ENCODE results near the gene NACC2. TPM values are rescaled to one million over a fixed set of nuclear protein-coding genes. Genes with fewer than 3 reads are reported as not detected.

NACC2 gene
- total RNA-seq, 2 experiments from 2014 or later = 6.0 to 6.2 TPM

GRCh38 chr9:136137321-136138265, 42.5 kb upstream of the NACC2 start:
- Mint-ChIP-seq H3K27ac (no peak overlapping the region), H3K4me1 (ENCODE audit: low read depth) (no peaks in the 10 kb centered on the region), H3K36me3 (ENCODE audit: low read depth) (no peaks in the 10 kb centered on the region), H3K27me3 (peaks cover 20% of the 10 kb centered on the region), H3K9me3 (no peaks in the 10 kb centered on the region), H3K4me3 (no peak overlapping the region)
- no peak for TF ChIP-seq CTCF (IDR thresholded peaks at IDR 0.05)
- intact Hi-C loops (cut with micrococcal nuclease) = no loop called here
- ChIA-PET POLR2A (no interaction called here), CTCF (interaction anchor here (1.2 to 3.5 kb wide), 2 partner anchors 15 kb away, joined by 3 to 18 read pairs; no protein-coding TSS in a partner anchor)
- DNase-seq (no peak), ATAC-seq (no peak)

- H3K9me3 Mint-ChIP-seq = no peaks in the 10 kb centered on the region
- DNase-seq (no peak), ATAC-seq (no peak)
- TF ChIP-seq CTCF (IDR thresholded peaks at IDR 0.05) = no peak
- H3K4me1 Mint-ChIP-seq (ENCODE audit: low read depth) = no peaks in the 10 kb centered on the region
- peaks cover 25% of the 10 kb centered on the region for H3K27me3 Mint-ChIP-seq
- ChIA-PET POLR2A (interaction anchor here (0.9 kb wide), 1 partner anchor 142 kb away, joined by 3 read pairs; no protein-coding TSS in a partner anchor), CTCF (interaction anchor here (1.0 kb wide), 1 partner anchor 14 kb away, joined by 3 read pairs; no protein-coding TSS in a partner anchor)
- no peak overlapping the region for H3K4me3 Mint-ChIP-seq
- H3K27ac Mint-ChIP-seq = no peak overlapping the region
- no peaks in the 10 kb centered on the region for H3K36me3 Mint-ChIP-seq (ENCODE audit: low read depth)
- intact Hi-C loops (cut with micrococcal nuclease) = no loop called here
Observed at GRCh38 chr9:136136127-136136925, 41.2 kb upstream of the NACC2 start.

DNA sequence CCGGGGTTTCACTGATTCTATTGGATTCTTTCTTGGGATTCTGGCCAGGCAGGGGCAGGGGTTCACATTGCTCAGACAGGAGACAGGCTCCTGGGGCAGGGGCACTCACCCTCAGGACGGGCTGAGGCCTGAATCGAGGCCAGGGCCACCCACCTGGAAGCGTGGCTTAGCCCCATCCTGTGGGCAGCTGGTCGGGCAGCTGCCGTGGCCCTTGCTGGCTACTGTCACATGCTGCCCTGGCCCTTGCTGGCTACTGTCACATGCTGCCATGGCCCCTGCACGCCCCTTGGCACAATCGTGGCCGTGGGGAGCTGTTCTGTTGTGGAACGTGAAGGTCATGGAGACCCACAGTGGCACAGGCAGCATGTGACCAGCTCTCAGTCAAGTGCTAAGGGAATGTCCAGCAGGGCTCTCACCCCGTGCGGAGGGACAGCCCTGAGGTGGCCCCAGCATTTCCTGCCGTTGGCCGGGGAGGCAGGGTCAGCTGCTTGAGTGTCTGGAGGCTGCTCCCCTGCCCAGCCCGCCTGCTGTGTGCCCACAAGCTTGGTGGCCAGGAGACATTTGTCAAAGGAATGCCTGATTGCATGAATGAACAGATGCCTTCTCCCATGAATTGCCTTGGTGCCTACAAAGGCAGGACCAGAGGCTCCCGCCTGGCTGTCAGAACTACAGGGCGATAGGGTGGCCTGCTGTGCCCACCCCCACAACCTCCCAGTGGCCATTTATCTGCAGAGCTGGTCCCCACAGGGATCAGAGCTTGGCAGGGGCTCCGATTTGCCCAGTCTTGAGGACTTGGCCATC, 40.4 kb upstream of the NACC2 start:
- H3K4me3 Mint-ChIP-seq = no peak overlapping the region
- ChIA-PET POLR2A (interaction anchor here (0.9 kb wide), 1 partner anchor 143 kb away, joined by 3 read pairs; no protein-coding TSS in a partner anchor), CTCF (interaction anchor here (1.0 kb wide), 1 partner anchor 13 kb away, joined by 3 read pairs; no protein-coding TSS in a partner anchor)
- ATAC-seq = no peak
- H3K27me3 Mint-ChIP-seq = peaks cover 25% of the 10 kb centered on the region
- no peaks in the 10 kb centered on the region for H3K9me3 Mint-ChIP-seq
- TF ChIP-seq CTCF (IDR thresholded peaks at IDR 0.05) = no peak
- intact Hi-C loops (cut with micrococcal nuclease) = no loop called here
- no peaks in the 10 kb centered on the region for H3K4me1 Mint-ChIP-seq (ENCODE audit: low read depth)
- H3K27ac Mint-ChIP-seq = no peak overlapping the region
- H3K36me3 Mint-ChIP-seq (ENCODE audit: low read depth) = no peaks in the 10 kb centered on the region
- no peak for DNase-seq

DNA sequence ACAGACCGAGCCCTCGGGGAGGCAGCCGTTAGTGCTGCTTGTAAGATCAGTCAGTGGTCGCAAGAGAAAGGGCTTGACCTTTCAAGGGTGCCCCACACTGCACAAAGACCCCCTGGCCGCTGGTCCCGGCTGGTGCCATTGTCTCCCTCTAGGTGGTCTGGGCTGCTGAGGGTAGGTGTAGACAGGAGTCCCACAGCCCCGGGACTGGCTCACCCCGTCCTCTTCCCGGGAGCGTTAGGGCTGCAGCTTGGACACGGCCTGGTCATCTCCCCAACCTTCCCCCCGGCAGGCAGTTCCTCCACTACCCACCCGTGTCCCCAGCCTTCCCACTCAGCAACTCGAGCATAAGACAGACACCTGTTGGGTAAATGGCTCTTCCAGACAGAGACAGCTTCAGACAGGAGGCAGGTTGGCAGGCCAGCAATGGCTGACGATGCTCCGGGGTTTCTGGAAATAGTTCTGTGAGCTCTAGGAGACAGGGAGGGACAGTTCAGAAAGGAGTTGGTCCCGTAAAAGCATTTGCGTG, 38.9 kb upstream of the NACC2 start:
- H3K36me3 Mint-ChIP-seq (ENCODE audit: low read depth) = no peaks in the 10 kb centered on the region
- no peak for TF ChIP-seq CTCF (IDR thresholded peaks at IDR 0.05)
- no peak overlapping the region for H3K27ac Mint-ChIP-seq
- H3K27me3 Mint-ChIP-seq = peaks cover 25% of the 10 kb centered on the region
- CTCF ChIA-PET = interaction anchor here (0.8 to 2.3 kb wide), 3 partner anchors 11 to 150 kb away, joined by 3 to 8 read pairs (median 3); no protein-coding TSS in a partner anchor
- POLR2A ChIA-PET = no interaction called here
- intact Hi-C loops (cut with micrococcal nuclease) = no loop called here
- no peak overlapping the region for H3K4me3 Mint-ChIP-seq
- DNase-seq (no peak), ATAC-seq (no peak)
- no peaks in the 10 kb centered on the region for H3K9me3 Mint-ChIP-seq
- H3K4me1 Mint-ChIP-seq (ENCODE audit: low read depth) = no peaks in the 10 kb centered on the region

Measured in activated CD8-positive, alpha-beta T cell treated with anti-CD3 and anti-CD28 coated beads for 36 hours (primary cell).